GM12878 (cell line): ENCODE measurements around the gene CANT1. TPM values are rescaled to one million over a fixed set of nuclear protein-coding genes. Genes with fewer than 3 reads are reported as not detected.

Experiments used
- ATAC-seq: fragments of 200-7000 bp; cut with Tn5 transposase; 3 replicates; pipeline ENCODE4 v1.9.1; 2020; ENCODE audit warnings: mild to moderate bottlenecking, moderate library complexity
- BruUV-seq: library from RNA; stranded (reverse); fragments of 400-500 nt; replicated peaks from 2 replicates; lab custom pipeline; 2021; lab: Mats Ljungman, UMichigan
- CTCF ChIA-PET: fragments of 300-600 bp; sonication (Branson Sonifier 250); formaldehyde crosslinking; extraction: SDS; loops from one replicate; lab custom pipeline; 2021; ENCODE audit warnings: inconsistent platforms; lab: Yijun Ruan, JAX
- POLR2A ChIA-PET: fragments of 350-600 bp; formaldehyde crosslinking; extraction: SDS; loops from one replicate; lab custom pipeline; 2021; ENCODE audit warnings: inconsistent platforms; lab: Charles Lee
- RAD21 ChIA-PET: fragments of 300-600 bp; sonication (Branson Sonifier 250); formaldehyde crosslinking; loops from one replicate; lab custom pipeline; 2023; ENCODE audit warnings: antibody characterized with exemption; ENCODE audit not compliant: unreplicated experiment; lab: Charles Lee
- SMC1A ChIA-PET: fragments of 300-600 bp; sonication (Branson Sonifier 250); formaldehyde crosslinking; loops from one replicate; lab custom pipeline; 2023; ENCODE audit not compliant: unreplicated experiment, uncharacterized antibody; lab: Charles Lee
- DNase-seq: peaks from one replicate; pipeline ENCODE4 v3.0.0-alpha.2; 2011; ENCODE audit warnings: low read depth, low spot score
- FAIRE-seq: peaks from 3 replicates; lab custom pipeline; 2011; peaks lifted over from hg19 to GRCh38; lab: Jason Lieb, UNC
- H2AFZ ChIP-seq: 2 replicates; pipeline ENCODE4 v1.6.0; 2011; ENCODE audit warnings: low read depth, low read length, control low read depth; ENCODE audit not compliant: control insufficient read depth
- H3K27ac ChIP-seq: 2 replicates; pipeline ENCODE4 v1.5.1; 2011; ENCODE audit warnings: control low read depth; ENCODE audit not compliant: control insufficient read depth, insufficient read depth
- H3K27me3 ChIP-seq, 2 experiments: replicated peaks in 1 of 2; 2 replicates each; pipeline versions ENCODE4 v1.6.0 to v1.6.1; 2011; ENCODE audit warnings: low read length in 1 of 2; ENCODE audit not compliant: control insufficient read depth in 2 of 2, insufficient read depth in 2 of 2
- H3K36me3 ChIP-seq, 2 experiments: 2 replicates each; pipeline ENCODE4 v1.5.1; 2011; ENCODE audit warnings: low read length in 1 of 2; ENCODE audit not compliant: control insufficient read depth in 2 of 2, insufficient read depth in 2 of 2
- H3K4me1 ChIP-seq: 2 replicates; pipeline ENCODE4 v1.6.1; 2011; ENCODE audit warnings: mild to moderate bottlenecking, low read length, moderate library complexity, mixed read lengths; ENCODE audit not compliant: control insufficient read depth, insufficient read depth
- H3K4me2 ChIP-seq: 2 replicates; pipeline ENCODE4 v1.6.0; 2011; ENCODE audit warnings: control low read depth; ENCODE audit not compliant: control insufficient read depth, insufficient read depth
- H3K4me3 ChIP-seq: fragments of 200-600 bp; sonication (generic); 2 replicates; pipeline ENCODE4 v1.5.1; 2016
- H3K79me2 ChIP-seq: 2 replicates; pipeline ENCODE4 v1.6.0; 2011; ENCODE audit warnings: low read length; ENCODE audit not compliant: control insufficient read depth, insufficient read depth
- H3K9ac ChIP-seq: 2 replicates; pipeline ENCODE4 v1.8.0; 2011; ENCODE audit warnings: low read length, control low read depth, mixed read lengths; ENCODE audit not compliant: control insufficient read depth, insufficient read depth
- H3K9me3 ChIP-seq: replicated peaks from 3 replicates; pipeline ENCODE4 v1.5.1; 2011; ENCODE audit warnings: mild to moderate bottlenecking, low read length; ENCODE audit not compliant: control insufficient read depth, insufficient read depth
- H4K20me1 ChIP-seq: 2 replicates; pipeline ENCODE4 v1.6.0; 2011; ENCODE audit not compliant: control insufficient read depth, insufficient read depth
- CBX3 ChIP-seq: fragments of 200-600 bp; sonication (generic); IDR thresholded peaks from 2 replicates; pipeline ENCODE4 v1.6.1; 2016; ENCODE audit warnings: low read depth, borderline replicate concordance
- ESRRA ChIP-seq: IDR thresholded peaks from 2 replicates; pipeline ENCODE4 v1.6.1; 2012; ENCODE audit warnings: mild to moderate bottlenecking, low read length, improper control_type of control experiment
- NBN ChIP-seq: fragments of 450-650 bp; IDR thresholded peaks from 2 replicates; pipeline ENCODE4 v1.6.1; 2016
- NFYA ChIP-seq: IDR thresholded peaks from 2 replicates; pipeline ENCODE4 v1.6.1; 2011; ENCODE audit warnings: low read depth, mild to moderate bottlenecking, low read length, improper control_type of control experiment, borderline replicate concordance
- NFYB ChIP-seq: IDR thresholded peaks from 2 replicates; pipeline ENCODE4 v1.6.1; 2011; ENCODE audit warnings: low read depth, mild to moderate bottlenecking, low read length, improper control_type of control experiment, moderate library complexity; ENCODE audit not compliant: insufficient read depth
- STAT3 ChIP-seq: IDR thresholded peaks from 2 replicates; pipeline ENCODE4 v1.6.1; 2011; ENCODE audit warnings: low read depth, low read length, improper control_type of control experiment
- TAF1 ChIP-seq: IDR thresholded peaks from 2 replicates; pipeline ENCODE4 v1.6.1; 2011; ENCODE audit warnings: mild to moderate bottlenecking, low read depth, low read length, borderline replicate concordance
- ZZZ3 ChIP-seq: IDR thresholded peaks from 2 replicates; pipeline ENCODE4 v1.6.1; 2011; ENCODE audit warnings: low read depth; ENCODE audit not compliant: control insufficient read depth, insufficient read length
- WGBS: methylation state at CpG from one replicate; pipeline ENCODE4 v1.1.6; 2016; ENCODE audit warnings: low lambda C conversion rate; ENCODE audit not compliant: insufficient replicate concordance, insufficient coverage; ENCODE audit errors: missing lambda C conversion rate; 5-methylcytosine and 5-hydroxymethylcytosine counted together
- in situ Hi-C: fragments of 300-500 bp; cut with MboI; formaldehyde crosslinking; loops from 9 replicates; pipeline ENCODE4 v1.14.3; 2018; ENCODE audit warnings: mixed read lengths
- intact Hi-C: fragments of 100-400 bp; cut with micrococcal nuclease; formaldehyde crosslinking; loops from one replicate; pipeline ENCODE4 v1.14.2; 2022; ENCODE audit not compliant: unreplicated experiment
- polyA plus RNA-seq, 11 experiments: library from polyadenylated mRNA; depleted of rRNA in 4 of 11; unstranded in 6 of 11; stranded (reverse) in 5 of 11; fragments of >200 nt; fragmentation: Nextera tagmentation in 4 of 11; fragmentation: Illumina TruSeq in 1 of 11; extraction: Ambion mirVana in 4 of 11; extraction: Trizol in 1 of 11; gene quantifications; 1 replicate in 1 of 11; 2 replicates in 10 of 11; pipeline versions ENCODE4 v1.2.1 to v1.2.3, GENCODE V29; 2011 to 2016; ENCODE audit warnings: inconsistent platforms in 2 of 11, missing spikeins in 2 of 11, low read depth in 1 of 11
- total RNA-seq, 4 experiments: library from RNA; depleted of rRNA in 3 of 4; stranded (reverse); fragments of >200 nt in 3 of 4; fragmentation: Illumina TruSeq in 1 of 4; extraction: Trizol in 1 of 4; gene quantifications; 2 replicates each; pipeline versions ENCODE4 v1.2.1 to v1.2.3, GENCODE V29; 2013 to 2021
- TF ChIP-seq, protein P1 (sequence below): fragments of 450-650 bp; IDR thresholded peaks from 2 replicates; pipeline ENCODE4 v1.6.1; 2017; ENCODE audit warnings: mild to moderate bottlenecking
- TF ChIP-seq, protein P2 (sequence below): IDR thresholded peaks from 2 replicates; pipeline ENCODE4 v1.6.1; 2012; ENCODE audit warnings: low read depth, low read length, improper control_type of control experiment
- TF ChIP-seq, protein P3 (sequence below): fragments of 450-650 bp; IDR thresholded peaks from 2 replicates; pipeline ENCODE4 v1.6.1; 2017; ENCODE audit warnings: mild to moderate bottlenecking, low read depth, inconsistent platforms; ENCODE audit not compliant: poor library complexity, severe bottlenecking

CANT1 gene
- total and polyA plus RNA-seq, 10 of the 15 experiments (the other 5 are each of a cell fraction or from before 2014, with no cell fraction given) = 2.2 to 59.2 (median 20.2) TPM

DNA sequence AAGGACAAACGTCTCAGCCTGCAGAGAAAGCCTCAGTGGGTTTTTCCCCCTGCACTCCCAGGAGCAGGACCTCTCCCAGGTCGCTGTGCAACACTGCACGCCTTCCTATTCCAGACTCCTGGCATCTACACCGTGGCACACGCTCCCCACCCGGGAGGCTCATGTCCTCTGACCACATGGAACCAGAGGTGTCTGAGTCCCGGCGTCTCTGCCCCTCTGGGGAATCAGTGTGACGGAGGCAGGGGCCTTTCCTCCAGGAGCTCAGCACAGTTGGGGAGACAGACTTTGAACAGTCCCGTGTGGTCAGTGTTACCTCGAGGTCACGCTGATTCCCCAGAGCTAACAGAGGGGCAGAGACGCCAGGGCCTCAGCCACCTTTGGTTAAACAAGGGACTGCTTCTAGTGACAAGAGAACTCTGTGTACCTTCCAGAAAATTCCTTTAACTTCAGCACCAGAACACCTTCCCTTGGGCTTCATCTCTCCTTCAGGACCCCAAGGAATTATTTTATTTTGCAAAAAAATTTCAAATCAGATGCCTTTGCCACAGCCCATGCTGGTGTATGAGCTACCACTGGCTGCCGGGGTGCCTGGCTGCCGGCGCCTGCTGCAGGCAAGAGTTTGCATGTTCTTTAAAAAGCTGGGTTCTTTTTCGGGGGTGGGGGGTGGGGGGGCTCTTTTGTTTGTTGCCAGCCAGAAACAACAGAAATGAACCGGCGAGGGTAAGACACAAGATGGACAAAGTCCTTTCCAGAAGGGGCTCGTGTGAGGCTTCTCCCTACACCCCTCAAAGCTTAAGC lies 6.6 kb downstream of the CANT1 start (continued):
- TF ChIP-seq, protein P1, sequence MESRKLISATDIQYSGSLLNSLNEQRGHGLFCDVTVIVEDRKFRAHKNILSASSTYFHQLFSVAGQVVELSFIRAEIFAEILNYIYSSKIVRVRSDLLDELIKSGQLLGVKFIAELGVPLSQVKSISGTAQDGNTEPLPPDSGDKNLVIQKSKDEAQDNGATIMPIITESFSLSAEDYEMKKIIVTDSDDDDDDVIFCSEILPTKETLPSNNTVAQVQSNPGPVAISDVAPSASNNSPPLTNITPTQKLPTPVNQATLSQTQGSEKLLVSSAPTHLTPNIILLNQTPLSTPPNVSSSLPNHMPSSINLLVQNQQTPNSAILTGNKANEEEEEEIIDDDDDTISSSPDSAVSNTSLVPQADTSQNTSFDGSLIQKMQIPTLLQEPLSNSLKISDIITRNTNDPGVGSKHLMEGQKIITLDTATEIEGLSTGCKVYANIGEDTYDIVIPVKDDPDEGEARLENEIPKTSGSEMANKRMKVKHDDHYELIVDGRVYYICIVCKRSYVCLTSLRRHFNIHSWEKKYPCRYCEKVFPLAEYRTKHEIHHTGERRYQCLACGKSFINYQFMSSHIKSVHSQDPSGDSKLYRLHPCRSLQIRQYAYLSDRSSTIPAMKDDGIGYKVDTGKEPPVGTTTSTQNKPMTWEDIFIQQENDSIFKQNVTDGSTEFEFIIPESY = no peak
- TF ChIP-seq NFYA = no peak
- TF ChIP-seq ZZZ3 = no peak
- no peak for TF ChIP-seq NFYB
- TF ChIP-seq NBN = no peak
- no peak for TF ChIP-seq TAF1
- no peak for TF ChIP-seq CBX3

DNA sequence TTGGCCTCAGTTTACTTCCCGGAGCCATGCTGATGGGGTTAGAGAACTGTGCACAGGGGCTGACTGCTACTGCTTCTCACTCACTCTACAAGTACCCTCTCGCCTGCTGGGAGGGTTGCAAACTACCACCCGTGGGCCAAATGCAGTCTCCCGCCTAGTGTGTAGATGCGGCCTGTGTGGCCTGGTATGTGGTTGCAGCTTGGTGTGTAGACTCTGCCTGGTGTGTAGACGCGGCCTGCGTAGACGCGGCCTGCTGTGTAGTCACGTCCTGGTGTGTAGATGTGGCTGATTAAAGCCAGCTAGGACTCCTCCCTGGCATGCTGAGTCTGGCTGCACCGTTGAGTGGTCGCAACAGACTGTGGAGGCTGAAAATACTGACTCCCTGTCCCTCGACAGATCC lies 7.3 kb downstream of the CANT1 start:
- no peak overlapping the region for H3K9ac ChIP-seq
- ATAC-seq (no peak), FAIRE-seq (no peak), DNase-seq (no peak)
- WGBS = 95% methylated on average over 14 of the region's 14 CpGs
- H3K36me3 ChIP-seq = peaks cover 3 to 4% of the 10 kb centered on the region in 2 experiments; a peak in 3 of 4 replicates
- H4K20me1 ChIP-seq = no peaks in the 10 kb centered on the region; the same call in 1 of the 2 replicates
- intact Hi-C loops (no loop called here), in situ Hi-C loops (no loop called here)
- no peaks in the 10 kb centered on the region for H3K27me3 ChIP-seq
- RAD21 ChIA-PET = no interaction called here
- no peak overlapping the region for H2AFZ ChIP-seq
- H3K4me3 ChIP-seq = no peak overlapping the region
- no TSS peak for BruUV-seq
- H3K4me1 ChIP-seq = no peaks in the 10 kb centered on the region; the same call in 1 of the 2 replicates
- POLR2A ChIA-PET = interaction anchor here (0.7 kb wide), 1 partner anchor 190 kb away, joined by 12 read pairs; no protein-coding TSS in a partner anchor
- no peak overlapping the region for H3K4me2 ChIP-seq
- no peaks in the 10 kb centered on the region for H3K9me3 ChIP-seq
- CTCF ChIA-PET = no interaction called here
- peaks cover 16% of the 10 kb centered on the region for H3K79me2 ChIP-seq
- H3K27ac ChIP-seq = no peak overlapping the region
- SMC1A ChIA-PET = no interaction called here
- TF ChIP-seq, protein P2, sequence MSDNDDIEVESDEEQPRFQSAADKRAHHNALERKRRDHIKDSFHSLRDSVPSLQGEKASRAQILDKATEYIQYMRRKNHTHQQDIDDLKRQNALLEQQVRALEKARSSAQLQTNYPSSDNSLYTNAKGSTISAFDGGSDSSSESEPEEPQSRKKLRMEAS = no peak
- TF ChIP-seq ESRRA (no peak), STAT3 (no peak), NFYA (no peak)
- TF ChIP-seq, protein P3, sequence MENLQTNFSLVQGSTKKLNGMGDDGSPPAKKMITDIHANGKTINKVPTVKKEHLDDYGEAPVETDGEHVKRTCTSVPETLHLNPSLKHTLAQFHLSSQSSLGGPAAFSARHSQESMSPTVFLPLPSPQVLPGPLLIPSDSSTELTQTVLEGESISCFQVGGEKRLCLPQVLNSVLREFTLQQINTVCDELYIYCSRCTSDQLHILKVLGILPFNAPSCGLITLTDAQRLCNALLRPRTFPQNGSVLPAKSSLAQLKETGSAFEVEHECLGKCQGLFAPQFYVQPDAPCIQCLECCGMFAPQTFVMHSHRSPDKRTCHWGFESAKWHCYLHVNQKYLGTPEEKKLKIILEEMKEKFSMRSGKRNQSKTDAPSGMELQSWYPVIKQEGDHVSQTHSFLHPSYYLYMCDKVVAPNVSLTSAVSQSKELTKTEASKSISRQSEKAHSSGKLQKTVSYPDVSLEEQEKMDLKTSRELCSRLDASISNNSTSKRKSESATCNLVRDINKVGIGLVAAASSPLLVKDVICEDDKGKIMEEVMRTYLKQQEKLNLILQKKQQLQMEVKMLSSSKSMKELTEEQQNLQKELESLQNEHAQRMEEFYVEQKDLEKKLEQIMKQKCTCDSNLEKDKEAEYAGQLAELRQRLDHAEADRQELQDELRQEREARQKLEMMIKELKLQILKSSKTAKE = no peak
